GM19455 (cell line): ENCODE results near the gene RSU1.

Experiments
- ATAC-seq: cut with Tn5 transposase; IDR thresholded peaks from one replicate; pipeline ENCODE4 v1.9.1; 2021; ENCODE audit not compliant: unreplicated experiment

Gene RSU1

GRCh38 chr10:16822726-16823360, 5.6 kb upstream of the RSU1 start:
- no peak for ATAC-seq

DNA sequence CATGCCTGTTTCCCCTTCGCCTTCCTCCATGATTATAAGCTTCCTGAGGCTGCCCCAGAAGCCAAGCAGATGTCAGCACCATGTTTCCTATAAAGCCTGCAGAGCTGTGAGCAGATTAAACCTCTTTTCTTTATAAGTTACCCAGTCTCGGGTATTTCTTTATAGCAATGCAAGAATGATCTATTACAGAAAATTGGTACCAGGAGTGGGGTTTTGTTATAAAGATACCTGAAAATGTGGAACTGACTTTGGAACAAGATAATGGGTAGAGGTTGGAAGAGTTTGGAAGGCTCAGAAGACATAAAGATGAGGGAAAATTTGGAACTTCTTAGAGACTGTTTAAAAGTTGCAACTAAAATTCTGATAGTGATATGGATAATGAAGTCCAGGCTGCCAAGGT, 4.8 kb upstream of the RSU1 start:
- no peak for ATAC-seq

DNA sequence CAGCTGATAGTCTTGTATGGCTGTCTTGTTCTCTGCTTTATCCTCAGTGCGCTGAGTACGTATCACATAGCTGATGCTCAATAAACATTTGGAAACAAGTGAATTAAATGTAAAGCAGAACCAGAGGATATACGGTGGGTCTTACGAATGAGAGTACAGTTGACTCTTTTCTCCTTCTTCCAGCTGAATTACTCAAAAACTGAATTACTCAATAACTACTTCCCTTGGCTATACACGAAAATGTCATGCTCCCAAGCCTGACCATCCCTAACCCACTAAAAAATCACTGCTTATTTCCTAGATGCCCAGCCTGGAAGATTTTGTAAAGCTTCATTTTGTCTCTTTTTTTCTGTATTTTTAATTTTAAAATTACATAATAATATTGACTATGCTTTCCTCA, 3.2 kb upstream of the RSU1 start:
- no peak for ATAC-seq

- no peak for ATAC-seq
Measured at GRCh38 chr10:16820018-16820417, 2.8 kb upstream of the RSU1 start.

- ATAC-seq = no peak
Measured at GRCh38 chr10:16819436-16819835, 2.2 kb upstream of the RSU1 start.

- ATAC-seq = no peak
Measured at GRCh38 chr10:16819026-16819425, 1.8 kb upstream of the RSU1 start.

- ATAC-seq = no peak
Measured at GRCh38 chr10:16816830-16817124, 447 bp downstream of the RSU1 start.

DNA sequence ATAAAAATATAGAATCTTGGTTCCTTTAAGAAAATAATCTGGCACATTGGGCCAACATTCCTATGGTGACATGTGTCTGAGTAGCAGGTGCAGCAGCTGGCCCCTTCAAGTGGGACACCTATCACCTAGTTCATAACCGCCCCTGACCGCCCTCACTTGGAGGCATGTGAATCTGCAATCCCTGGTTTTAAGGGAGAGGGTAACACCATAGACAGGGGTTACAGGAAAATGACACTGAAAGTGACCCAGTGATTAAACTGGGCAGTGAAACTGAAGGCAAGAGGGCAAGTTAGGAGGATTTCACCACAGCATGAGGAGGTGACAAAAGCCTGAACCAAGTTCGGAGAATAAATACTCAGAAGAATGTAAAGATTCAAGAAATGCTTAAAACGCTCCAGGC, 1.1 kb downstream of the RSU1 start:
- ATAC-seq = no peak

GRCh38 chr10:16814012-16814411, 3.2 kb downstream of the RSU1 start:
- no peak for ATAC-seq

DNA sequence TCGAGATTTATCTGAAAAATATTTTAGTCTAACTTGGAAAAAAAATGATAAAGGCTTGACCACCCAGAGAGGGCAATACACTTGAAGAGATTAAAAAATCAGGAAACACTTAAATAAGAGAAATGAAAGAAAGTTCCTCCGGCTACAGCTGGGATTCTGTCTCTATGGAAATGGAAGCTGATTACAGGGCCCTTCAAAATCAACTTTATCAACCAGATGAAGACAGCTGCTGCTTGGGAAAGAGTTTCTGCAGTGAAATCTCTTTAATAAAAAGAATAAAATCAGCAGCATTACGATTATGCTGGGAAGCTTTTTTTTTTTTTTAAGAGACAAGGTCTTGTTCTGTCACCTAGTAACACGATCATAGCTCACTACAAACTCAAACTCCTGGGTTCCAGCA, 4.5 kb downstream of the RSU1 start:
- ATAC-seq = no peak

DNA sequence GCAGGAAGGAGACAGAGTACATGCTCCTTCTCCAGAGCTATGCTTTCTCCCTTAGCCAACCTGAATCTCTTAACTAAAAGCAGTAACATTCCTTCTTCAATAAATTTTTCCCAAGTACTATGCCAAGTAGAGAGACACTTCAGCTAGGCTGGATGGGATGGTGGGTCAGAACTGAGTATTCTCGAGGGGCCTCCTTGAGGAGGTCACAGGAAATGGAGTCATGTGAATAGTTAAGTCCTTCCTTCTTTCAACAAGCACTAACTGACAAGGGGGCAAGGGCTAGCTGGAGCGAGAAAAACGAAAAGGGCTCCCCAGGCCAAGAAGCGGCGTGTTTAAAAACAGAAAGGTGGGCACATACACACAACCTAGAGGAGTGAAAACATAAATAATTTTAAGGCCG, 5.5 kb downstream of the RSU1 start:
- ATAC-seq = no peak

DNA sequence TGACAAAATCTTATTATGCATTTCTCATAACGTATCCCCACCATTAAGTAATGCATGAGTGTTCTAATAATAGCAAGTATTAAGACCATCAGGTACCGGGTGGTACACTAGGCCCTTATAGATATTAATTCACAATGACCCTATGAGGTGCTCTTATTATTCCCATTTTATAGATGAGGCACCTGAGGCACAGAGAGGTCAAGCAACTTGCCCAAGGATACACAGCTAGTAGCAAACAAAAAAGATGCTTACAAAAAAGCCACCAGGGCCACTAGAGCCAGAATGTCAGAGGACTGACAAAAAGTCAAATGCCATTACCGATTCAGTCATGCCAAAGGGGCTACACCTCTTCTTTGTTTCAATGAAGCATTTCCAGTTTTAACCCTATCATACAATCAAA, 5.9 kb downstream of the RSU1 start:
- ATAC-seq = no peak

DNA sequence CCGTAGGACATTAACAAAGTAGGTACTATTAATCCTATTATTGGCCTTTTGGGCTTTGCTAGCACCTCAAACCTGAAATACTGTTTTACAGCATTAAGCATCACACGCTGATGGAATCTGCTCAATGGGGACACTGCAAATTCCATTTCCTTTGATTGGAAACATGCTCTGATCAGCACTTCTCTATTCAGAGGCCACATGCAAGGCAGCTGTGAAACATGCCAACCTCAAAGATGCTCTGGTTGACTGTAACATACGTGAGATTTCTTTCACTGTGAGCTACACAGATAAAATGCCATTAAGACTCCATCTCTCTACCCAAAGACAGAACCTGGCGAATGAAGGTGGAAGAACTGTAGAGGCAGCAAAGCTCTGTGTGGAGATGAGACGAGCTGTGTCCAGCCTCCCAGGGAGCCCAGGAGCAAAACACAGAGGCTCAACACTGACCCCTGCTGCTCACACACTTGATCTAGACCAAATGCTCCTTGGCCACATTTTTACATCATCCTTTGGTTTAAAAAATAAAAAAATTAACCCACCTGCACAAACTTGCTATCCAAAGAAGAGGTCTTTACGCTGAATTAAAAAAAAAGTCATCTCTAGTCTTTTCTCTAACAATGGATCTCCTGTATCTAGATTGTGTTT, 8.0 kb downstream of the RSU1 start:
- peak; percentile 89 for ATAC-seq

DNA sequence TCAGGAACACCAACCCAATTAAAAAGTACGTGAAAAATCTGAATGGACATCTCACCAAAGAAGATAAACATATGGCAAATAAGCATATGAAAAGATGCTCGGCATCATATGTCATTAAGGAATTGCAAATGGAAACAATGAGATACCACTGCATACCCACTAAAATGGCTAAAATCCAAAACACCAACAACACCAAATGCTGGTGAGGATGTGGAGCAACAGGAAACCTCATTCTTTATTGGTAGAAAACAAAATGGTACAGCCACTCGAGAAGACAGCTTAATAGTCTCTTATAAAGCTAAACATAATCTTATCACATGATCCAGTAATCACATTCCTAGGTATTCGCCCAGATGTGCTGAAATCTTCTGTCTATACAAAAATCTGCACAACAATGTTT, 13.1 kb downstream of the RSU1 start:
- ATAC-seq = no peak

- no peak for ATAC-seq
Measured at GRCh38 chr10:16803464-16803863, 13.8 kb downstream of the RSU1 start.

GRCh38 chr10:16799621-16800020, 17.6 kb downstream of the RSU1 start:
- ATAC-seq = peak; percentile 79

DNA sequence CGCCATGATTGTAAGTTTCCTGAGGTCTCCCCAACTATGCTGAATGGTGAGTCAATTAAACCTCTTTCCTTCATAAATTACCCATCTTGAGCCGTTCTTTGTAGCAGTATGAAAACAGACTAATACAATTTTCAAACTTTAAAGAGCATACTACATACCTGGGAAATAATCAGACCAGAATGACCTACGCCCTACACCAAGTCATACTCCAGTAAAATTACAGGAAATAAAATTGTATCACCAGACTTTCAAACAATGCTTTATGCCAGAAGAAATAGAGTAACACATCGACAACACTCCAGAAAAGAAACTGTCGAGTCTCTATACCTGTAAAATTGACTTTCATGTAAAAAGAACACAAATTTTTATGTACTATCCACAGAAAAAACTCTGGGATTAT, 18.7 kb downstream of the RSU1 start:
- no peak for ATAC-seq

- no peak for ATAC-seq
Measured at GRCh38 chr10:16795410-16796073, 21.7 kb downstream of the RSU1 start.

GRCh38 chr10:16794005-16794404, 23.2 kb downstream of the RSU1 start:
- no peak for ATAC-seq

GRCh38 chr10:16792675-16793074, 24.5 kb downstream of the RSU1 start:
- ATAC-seq = no peak

- ATAC-seq = no peak
Measured at GRCh38 chr10:16789765-16790164, 27.5 kb downstream of the RSU1 start.

- ATAC-seq = no peak
Measured at GRCh38 chr10:16789261-16789660, 28.0 kb downstream of the RSU1 start.

- ATAC-seq = no peak
Measured at GRCh38 chr10:16788778-16789177, 28.4 kb downstream of the RSU1 start.
